PFSK-1 (cell line): ENCODE measurements around the gene HBB.

ENCODE experiments used
- POLR2AphosphoS5 ChIP-seq: IDR thresholded peaks from 2 replicates; pipeline ENCODE4 v1.6.1; 2012; ENCODE audit warnings: low read depth, mild to moderate bottlenecking, control low read depth, low read length, moderate library complexity
- REST ChIP-seq, 2 experiments: IDR thresholded peaks; 2 replicates each; pipeline versions ENCODE4 v1.6.1 to v1.8.0; 2011 to 2012; ENCODE audit warnings: low read depth in 2 of 2, low read length in 2 of 2, control low read depth in 1 of 2, inconsistent platforms in 1 of 2, mild to moderate bottlenecking in 1 of 2, moderate library complexity in 1 of 2; ENCODE audit not compliant: insufficient read depth in 1 of 2
- SIN3A ChIP-seq: IDR thresholded peaks from 2 replicates; pipeline ENCODE4 v1.6.1; 2012; ENCODE audit warnings: mild to moderate bottlenecking, low read length, moderate library complexity, borderline replicate concordance; ENCODE audit not compliant: insufficient read depth
- TAF1 ChIP-seq: IDR thresholded peaks from 2 replicates; pipeline ENCODE4 v1.6.1; 2012; ENCODE audit warnings: low read length, control low read depth, borderline replicate concordance; ENCODE audit not compliant: insufficient read depth

DNA sequence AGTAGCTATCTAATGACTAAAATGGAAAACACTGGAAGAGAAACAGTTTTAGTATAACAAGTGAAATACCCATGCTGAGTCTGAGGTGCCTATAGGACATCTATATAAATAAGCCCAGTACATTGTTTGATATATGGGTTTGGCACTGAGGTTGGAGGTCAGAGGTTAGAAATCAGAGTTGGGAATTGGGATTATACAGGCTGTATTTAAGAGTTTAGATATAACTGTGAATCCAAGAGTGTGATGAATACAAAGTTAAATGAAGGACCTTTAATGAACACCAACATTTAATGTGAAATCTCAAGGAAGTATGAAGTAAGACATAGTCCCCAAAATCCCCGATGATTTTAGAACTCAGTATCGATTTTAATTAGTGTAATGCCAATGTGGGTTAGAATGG lies 10.5 kb upstream of the HBB start:
- TF ChIP-seq SIN3A (no peak), REST (IDR thresholded peaks at IDR 0.05; ENCODE audit: insufficient read depth in 1 of 2, low read depth in 2 of 2, low read length in 2 of 2) (no peak), POLR2AphosphoS5 (no peak), TAF1 (no peak)
